GM18526 (cell line): ENCODE measurements around the gene CDX1.

Experiments used
- POLR2A ChIP-seq: IDR thresholded peaks from 3 replicates; pipeline ENCODE4 v1.6.1; 2011; ENCODE audit not compliant: insufficient read length; ENCODE audit errors: extremely low read depth

Gene CDX1

DNA sequence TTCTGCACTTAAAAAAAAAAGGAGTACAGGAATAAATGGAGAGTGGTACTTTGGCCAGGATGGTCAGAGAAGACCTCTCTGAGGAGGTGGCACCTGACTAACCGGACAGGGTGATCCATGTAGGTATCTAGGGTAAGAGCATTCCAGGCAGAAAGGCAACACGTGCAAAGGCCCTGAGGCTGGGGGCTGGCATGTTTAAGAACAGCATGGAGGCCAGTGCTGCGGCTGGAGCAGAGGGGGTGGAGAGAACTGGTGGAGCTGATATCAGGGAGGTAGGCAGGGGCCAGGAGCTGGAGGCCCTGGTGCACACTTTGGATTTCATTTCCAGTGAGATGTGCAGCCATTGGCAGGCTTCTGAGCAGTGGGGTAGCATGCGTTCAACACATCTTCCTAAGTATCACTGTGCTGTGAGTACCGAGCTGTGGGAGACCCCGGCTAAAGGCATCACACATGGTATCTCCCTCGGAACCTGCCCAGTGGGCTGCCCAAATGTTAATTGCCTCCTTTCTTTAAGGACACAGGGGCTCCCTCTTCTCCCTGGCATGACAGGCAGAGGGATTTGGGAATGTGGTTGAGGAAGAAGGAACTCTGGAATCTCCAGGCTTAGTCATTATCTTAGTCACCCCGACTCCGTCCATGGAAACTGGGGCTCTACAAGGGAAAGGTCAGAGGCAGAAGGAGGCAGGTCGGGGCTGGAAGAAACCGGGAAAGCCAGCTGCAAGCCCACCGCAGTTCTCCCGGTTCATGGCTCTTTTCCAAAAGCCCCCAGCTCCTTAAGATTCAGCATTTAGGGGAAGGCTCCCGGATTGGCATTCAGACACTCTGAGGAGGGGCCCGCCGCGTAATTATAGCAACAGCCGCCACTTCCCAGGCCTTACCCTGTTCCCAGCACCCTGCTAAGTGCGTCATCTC, 41.9 kb downstream of the CDX1 start:
- no peak for TF ChIP-seq POLR2A

DNA sequence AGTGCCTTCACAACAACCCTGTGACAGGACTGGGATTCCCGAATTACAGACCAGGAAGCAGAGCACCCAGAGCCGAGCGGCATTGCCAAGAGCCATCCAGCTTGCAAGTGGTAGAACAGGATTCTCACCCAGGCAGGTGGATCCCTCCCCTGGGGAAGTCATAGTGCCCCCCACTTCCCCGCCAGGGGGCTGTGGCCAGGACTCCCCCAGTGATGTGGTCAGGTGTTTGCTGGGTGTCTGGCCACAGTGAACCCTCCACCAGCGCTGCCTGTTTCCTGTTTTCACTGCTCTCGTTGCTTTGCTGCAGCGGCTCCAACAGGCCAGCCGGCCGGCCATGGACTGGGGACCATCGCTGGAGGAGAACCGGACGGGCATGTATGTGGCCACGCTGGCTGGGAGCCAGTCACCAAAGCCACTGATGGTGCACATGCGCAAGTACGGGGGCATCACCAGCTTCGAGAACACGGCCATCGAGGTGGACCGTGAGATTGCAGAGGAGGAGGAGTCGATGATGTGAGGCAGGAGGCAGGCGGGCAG, 42.6 kb downstream of the CDX1 start:
- no peak for TF ChIP-seq POLR2A

DNA sequence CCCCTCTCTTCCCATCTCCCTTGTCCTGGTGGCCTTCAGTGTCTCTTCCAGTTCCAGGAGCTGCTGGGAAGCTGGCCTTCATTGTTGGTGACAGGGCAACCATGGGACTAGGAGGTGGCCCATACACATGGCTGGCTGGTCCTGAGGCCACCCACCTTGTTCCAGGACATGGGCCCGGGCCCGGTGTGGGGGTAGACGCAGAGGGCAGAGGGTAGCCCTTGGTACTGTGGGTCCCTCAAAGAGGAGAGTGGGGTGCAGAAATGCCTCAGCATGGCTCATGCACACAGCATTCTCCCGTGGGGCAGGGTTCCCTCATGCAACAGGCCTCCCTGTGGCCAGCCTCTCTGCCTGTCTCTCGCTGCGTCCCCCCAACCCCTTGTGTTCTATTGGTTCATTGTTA, 44.1 kb downstream of the CDX1 start:
- no peak for TF ChIP-seq POLR2A

DNA sequence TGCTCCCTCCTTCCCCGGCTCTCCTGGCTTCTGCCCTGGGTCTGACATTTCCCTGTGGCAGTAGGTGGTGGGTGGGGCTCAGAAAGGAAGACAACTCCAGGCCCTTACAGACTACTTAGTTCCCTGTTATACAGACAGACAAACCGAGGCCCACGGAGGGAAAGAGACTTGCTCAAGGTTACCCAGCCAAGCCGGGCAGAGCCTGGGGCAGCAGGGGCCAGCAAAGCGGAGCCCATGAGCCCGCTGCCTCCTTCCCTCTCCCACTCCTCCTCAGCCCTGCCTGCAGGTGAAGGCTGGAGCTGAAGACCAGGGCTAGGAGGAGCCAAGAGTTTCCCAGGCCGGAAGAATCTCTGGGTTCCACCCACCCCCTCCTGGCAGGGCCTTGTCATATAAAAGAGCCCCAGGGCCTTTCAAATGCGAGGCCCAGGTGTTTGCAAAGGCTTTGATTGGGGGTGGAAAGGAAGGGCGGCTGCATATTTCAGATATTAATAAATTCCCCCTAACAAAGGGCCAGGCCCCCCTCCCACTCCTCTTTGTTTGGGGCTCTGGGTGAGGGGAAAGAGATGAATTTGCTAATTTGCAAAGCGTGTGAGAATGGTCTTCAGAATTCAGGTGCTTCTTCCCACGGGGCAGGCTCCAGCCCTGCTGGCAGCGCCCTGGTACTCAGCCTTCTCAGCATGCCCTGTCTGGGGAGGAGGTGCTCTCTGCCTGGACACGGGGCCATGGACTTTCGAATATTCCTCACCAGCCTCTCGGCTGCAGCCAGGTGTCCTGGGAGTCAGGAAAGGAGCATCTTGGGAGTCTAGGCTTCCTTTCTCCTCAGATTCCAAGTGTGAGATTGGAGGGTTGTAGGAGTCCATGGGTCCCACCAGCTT, 44.8 kb downstream of the CDX1 start:
- TF ChIP-seq POLR2A: no peak

DNA sequence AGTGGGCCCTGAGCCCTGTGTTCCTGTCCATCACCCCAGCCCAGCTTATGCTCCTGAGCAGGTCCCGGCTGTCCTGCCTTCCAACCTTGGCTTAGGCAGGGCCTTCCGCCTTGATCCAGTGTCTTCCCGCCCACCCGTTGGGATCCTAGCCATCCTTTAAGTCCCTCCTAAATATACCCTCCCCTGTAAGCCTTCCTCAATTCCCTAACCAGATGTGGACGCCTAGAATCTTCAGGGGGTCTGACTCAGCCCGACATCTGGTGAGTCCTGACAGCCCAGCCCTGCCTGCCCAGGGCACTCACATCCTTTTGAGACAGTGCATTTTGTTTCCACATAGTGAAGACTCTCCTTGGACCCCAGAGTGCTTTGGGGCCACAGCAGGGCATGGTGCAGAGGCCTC, 47.0 kb downstream of the CDX1 start:
- TF ChIP-seq POLR2A: no peak

DNA sequence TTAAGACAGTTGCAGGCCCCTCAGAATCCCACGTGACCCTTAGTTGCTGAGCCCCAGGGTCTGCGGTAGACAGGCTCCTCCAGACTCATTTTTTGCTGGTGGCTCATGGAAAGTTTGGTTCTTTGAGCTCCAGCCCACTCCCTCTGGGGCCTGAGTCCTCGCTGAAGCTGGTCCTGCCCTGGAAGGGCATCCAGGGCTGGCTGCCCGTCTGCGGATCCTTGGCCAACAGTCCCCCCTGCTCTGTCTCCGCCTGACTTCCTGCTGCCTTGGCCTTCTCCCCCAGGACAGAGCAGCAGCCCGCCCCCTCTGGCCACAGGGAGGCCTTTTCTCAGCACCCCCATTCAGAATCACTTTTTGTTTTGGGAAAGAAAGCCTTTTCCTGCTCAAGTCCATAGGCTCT, 47.7 kb downstream of the CDX1 start:
- TF ChIP-seq POLR2A: no peak

DNA sequence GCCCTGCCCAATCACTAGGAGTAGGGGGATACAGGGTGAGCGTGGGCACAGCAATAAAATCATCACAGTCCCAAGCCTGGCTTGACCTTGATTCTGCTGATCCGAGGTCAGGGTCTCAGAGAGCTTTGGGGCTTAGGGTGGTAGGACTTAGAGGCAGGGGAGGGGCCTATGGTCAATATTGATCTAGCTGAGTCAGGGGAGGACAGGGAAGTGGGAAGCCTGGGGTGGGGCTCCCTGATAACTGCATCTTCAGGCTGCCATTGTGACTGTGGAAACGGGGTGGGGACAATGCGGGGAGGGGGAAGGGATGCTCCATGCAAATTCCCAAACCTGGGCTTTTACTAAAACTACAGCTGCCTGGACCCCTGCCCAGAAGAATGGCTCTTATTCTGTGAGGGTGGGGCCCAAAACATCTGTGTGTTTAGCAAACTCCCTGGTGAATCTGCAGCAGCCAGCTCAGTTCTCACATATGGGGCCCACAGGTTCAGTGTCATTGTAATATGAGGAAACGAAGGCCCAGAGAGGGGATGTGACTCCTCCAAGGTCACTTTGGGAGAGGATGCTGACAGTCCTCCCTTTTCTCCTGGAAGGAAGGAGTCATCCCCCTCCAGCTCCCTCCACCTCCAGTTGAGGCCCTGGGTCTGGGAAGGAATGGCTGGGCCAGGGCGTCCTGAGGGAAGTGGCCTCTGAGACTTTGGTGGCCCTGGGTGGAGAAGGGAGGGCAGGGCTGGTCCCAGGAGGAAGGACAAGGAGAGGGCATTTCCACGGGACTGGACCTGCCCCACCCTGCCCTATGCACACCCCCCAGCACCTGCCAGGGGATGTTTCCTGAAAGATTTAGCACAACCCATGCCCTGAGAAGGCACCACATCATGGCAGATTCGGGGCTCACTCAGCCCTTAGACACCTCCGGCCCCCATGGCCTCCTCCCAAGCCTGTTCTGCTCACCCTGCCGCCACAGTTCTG, 49.7 kb downstream of the CDX1 start:
- no peak for TF ChIP-seq POLR2A

DNA sequence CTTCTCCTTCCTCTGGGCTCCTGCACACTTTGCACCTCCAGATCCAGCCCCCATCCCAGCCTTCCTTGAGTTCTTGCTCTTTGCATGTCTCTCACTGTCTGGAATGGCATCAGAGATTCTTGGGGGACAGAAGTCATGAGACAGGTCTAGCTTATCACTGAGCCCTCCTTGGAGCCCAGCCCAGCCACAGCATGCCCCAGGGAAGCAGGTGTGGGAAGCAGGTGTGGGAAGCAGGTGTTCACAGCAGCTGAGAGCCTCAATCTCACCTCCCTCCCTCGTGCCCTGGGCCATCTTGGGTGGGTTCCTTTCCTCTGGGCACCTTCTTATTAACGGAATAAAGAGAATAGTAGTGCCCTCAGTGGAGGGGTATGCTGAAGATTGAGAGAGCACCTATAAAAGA, 50.5 kb downstream of the CDX1 start:
- no peak for TF ChIP-seq POLR2A

DNA sequence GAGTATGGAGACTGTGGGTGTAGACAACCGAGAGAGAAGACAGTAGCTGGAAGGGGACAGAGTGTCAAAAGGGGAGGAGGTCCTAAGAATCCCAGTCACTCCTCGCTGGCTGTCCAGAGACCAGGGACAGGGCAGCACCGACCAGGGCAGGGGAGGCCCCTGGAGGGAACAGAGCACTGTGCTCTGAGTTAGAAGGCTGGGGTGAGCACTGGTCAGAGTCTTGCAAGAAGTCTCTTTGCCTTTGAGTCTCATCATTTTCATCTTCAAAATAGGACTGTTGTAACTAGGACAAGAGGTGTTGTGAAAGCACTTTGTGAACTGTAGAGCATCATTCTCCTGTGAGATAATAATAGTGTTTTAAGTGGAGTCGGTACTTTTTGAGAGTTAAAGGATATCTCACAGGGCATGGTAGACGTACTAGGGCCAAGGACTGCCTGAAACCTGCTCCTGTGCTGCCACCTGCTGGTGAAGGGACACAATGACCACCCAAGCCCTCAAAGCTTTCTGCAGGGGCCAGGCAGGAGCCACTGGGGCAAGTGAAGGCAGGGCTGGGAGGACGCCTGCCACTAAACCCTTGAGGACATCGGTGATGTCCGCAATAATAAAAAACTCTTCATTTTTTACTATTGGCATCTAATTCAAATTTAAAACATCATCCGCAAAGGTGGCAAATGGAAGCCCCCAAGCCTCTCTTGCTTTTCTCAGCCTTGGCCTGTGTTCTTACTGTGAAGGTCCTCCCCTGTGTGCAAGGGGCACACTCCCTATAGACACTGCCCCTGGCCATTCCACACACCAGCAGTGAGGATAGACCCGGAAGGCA, 51.5 kb downstream of the CDX1 start:
- no peak for TF ChIP-seq POLR2A

DNA sequence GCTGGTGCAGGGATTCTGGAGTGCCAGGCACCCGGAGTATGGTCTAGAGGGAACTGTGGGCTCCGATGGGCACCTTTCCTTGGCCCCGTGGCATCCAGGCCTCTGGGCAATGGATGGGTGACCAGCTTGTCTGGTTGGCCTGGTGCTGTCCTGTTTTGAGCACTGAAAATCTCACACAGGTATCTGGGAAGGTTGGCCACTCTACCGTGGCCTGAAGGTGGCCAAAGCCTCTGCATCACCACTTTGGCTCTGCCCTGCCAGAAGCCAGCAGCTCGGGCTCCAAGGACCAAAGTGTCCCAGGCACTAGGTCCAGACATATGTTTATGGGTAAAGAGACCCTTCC, 52.1 kb downstream of the CDX1 start:
- no peak for TF ChIP-seq POLR2A

DNA sequence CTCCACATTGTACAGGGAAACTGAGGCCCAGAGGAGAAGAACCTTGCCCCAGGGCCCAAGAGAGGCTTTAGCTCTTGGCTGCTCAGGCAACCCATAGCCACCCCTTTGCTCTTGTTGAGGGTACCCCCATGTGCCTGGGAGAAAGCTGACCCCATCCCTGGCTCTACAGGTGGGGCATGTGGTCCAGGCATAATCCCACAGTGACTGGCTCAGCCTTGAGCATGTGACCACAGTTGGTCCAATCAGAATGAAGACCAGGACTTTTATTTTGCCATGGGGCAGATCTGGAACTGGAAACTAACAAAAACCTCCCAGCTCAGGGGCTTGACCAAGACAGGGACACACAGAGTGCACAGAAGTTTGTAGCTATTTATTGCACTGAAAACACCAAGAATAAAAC, 52.6 kb downstream of the CDX1 start:
- no peak for TF ChIP-seq POLR2A

DNA sequence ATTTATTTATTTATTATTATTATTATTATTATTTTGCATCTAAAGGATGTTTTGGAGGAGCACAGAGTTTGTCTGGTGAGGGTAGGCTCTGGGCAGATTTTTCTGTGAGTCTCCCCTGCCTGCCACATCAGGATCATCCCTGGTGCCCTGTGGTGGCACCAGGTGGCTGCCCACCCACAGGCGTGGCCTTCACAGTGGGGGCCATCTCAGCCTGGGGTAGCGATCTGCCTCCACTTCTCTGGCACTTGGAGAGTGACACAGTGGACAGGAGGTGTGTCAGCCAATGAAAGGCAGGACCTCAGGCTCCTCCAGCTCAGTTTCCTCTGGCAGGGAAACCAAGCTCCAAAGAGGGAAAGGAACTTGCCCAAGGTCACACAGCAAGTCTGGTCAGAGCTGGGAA, 53.3 kb downstream of the CDX1 start:
- TF ChIP-seq POLR2A: no peak

DNA sequence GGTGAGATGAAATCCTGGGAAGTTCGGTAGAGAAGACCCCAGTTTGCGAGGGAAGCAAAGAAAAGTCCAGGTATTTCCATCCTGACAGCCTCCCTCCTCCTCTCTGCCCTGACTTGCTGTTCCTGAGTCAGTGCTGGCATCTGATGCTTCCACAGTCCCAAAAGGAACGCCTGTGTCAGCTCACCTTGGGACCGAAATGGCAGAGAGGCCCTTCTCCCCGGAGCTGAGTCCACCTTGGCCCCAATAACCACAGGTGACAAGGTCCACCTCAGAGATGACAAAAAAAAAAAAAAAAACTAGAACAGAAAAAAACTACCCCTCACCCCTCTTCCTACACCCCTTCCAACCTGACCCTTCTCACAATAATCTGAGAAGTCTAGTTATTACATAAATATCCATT, 54.9 kb downstream of the CDX1 start:
- no peak for TF ChIP-seq POLR2A

DNA sequence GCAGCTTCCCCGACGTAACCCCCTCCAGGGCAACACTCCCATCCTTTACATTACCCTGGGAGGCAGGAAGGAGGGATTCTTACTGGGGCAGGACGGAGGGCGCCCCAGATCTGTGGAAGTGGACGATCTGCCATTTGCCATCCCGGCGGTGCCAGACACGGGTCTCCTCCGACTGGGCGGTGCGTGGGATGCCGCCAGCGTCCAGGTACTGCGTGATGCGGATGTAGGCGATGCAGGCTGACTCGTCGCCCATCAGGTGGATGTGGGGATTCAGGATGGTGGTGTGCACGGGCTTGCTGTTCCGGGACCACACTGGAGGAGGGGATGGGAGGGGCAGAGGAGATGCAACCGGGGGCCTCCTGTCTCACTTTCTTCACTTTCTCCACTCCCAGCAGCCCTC, 56.3 kb downstream of the CDX1 start:
- no peak for TF ChIP-seq POLR2A

DNA sequence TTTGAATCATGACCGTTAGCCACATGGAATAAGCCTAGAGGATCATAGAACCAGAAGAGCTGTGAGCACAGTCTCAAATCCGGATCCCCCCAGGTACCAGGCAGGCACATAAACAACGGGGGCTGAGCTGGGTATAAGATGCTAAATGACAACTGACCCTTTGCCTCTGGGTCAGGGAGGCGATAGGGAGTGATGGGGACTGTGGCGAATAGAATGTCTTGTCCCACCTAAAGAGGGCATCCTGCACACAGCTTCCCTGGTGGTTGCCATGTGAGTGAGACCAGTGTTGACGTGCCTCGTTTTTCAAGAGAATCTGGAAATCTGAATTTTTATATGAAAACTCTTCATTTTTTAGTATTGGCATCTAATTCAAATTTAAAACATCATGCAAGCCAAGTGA, 56.9 kb downstream of the CDX1 start:
- TF ChIP-seq POLR2A: no peak
